IMR-90 (cell line): ENCODE measurements around the gene TAF1B. TPM values are rescaled to one million over a fixed set of nuclear protein-coding genes. Genes with fewer than 3 reads are reported as not detected.
A peak's percentile ranks its signal among the peaks of the same experiment; 100 is the strongest.

Experiments
- ATAC-seq: fragments of 200-7000 bp; cut with Tn5 transposase; 2 replicates; pipeline ENCODE4 v1.9.1; 2020; ENCODE audit warnings: low read depth, mild to moderate bottlenecking, moderate library complexity
- BruUV-seq: library from RNA; stranded (reverse); fragments of 400-500 nt; replicated peaks from 2 replicates; lab custom pipeline; 2021; lab: Mats Ljungman, UMichigan
- CTCF ChIA-PET: fragments of 300-600 bp; formaldehyde crosslinking; extraction: SDS; loops from one replicate; lab custom pipeline; 2021; ENCODE audit warnings: antibody characterized with exemption; lab: Yijun Ruan, JAX
- POLR2A ChIA-PET: fragments of 300-600 bp; sonication (Branson Sonifier 250); formaldehyde crosslinking; loops from one replicate; lab custom pipeline; 2022; ENCODE audit warnings: antibody characterized with exemption; ENCODE audit not compliant: unreplicated experiment; lab: Charles Lee
- DNase-seq: peaks from one replicate; pipeline ENCODE4 v3.0.0; 2013
- H2AFZ ChIP-seq: replicated peaks from 2 replicates; pipeline ENCODE3; 2013; ENCODE audit warnings: low read length, mild to moderate bottlenecking; ENCODE audit not compliant: poor library complexity
- H2AK5ac ChIP-seq: 2 replicates; pipeline ENCODE4 v1.6.1; 2013; ENCODE audit warnings: low read depth, low read length, inconsistent platforms
- H2AK9ac ChIP-seq: replicated peaks from 2 replicates; pipeline ENCODE3; 2013; ENCODE audit warnings: mild to moderate bottlenecking, low read depth, low read length, moderate library complexity; ENCODE audit not compliant: poor library complexity
- H2BK120ac ChIP-seq: 2 replicates; pipeline ENCODE4 v1.6.1; 2013; ENCODE audit warnings: low read depth, low read length, inconsistent platforms
- H2BK15ac ChIP-seq: 3 replicates; pipeline ENCODE4 v1.6.1; 2013; ENCODE audit warnings: low read depth, low read length, inconsistent platforms
- H2BK20ac ChIP-seq: 2 replicates; pipeline ENCODE4 v1.6.1; 2013; ENCODE audit warnings: low read depth, mild to moderate bottlenecking, inconsistent platforms, low read length, moderate library complexity
- H2BK5ac ChIP-seq: 2 replicates; pipeline ENCODE4 v1.6.1; 2013; ENCODE audit warnings: mild to moderate bottlenecking, low read depth, low read length, inconsistent platforms; ENCODE audit not compliant: poor library complexity, severe bottlenecking
- H3K14ac ChIP-seq: replicated peaks from 2 replicates; pipeline ENCODE4 v1.6.1; 2013; ENCODE audit warnings: low read depth, low read length, inconsistent platforms
- H3K18ac ChIP-seq: 2 replicates; pipeline ENCODE4 v1.6.1; 2013; ENCODE audit warnings: low read depth, low read length, control low read depth
- H3K23ac ChIP-seq: 2 replicates; pipeline ENCODE4 v1.6.1; 2013; ENCODE audit warnings: low read depth, low read length, inconsistent platforms
- H3K27ac ChIP-seq: 2 replicates; pipeline ENCODE4 v1.5.1; 2013; ENCODE audit warnings: mild to moderate bottlenecking, control low read depth, low read length; ENCODE audit not compliant: insufficient read depth
- H3K27me3 ChIP-seq: 2 replicates; pipeline ENCODE4 v1.6.1; 2013; ENCODE audit warnings: low read length; ENCODE audit not compliant: control insufficient read depth, insufficient read depth
- H3K36me3 ChIP-seq: 2 replicates; pipeline ENCODE4 v1.6.1; 2013; ENCODE audit warnings: low read length, mixed read lengths; ENCODE audit not compliant: control insufficient read depth, insufficient read depth
- H3K4ac ChIP-seq: 2 replicates; pipeline ENCODE4 v1.6.1; 2013; ENCODE audit warnings: low read depth, low read length, inconsistent platforms
- H3K4me1 ChIP-seq: 2 replicates; pipeline ENCODE4 v1.6.1; 2013; ENCODE audit warnings: low read length, mixed read lengths; ENCODE audit not compliant: control insufficient read depth, insufficient read depth
- H3K4me2 ChIP-seq: 2 replicates; pipeline ENCODE4 v1.6.1; 2013; ENCODE audit warnings: low read depth, mild to moderate bottlenecking, control low read depth, low read length, moderate library complexity
- H3K4me3 ChIP-seq: 2 replicates; pipeline ENCODE4 v1.5.1; 2013; ENCODE audit warnings: low read depth, mild to moderate bottlenecking, control low read depth, low read length, moderate library complexity; ENCODE audit not compliant: insufficient read depth
- H3K56ac ChIP-seq: 2 replicates; pipeline ENCODE4 v1.6.1; 2013; ENCODE audit warnings: low read length, inconsistent platforms; ENCODE audit not compliant: insufficient read depth; ENCODE audit errors: extremely low read depth
- H3K79me1 ChIP-seq, 2 experiments: 2 replicates each; pipeline ENCODE4 v1.6.1; 2013; ENCODE audit warnings: low read length in 2 of 2, inconsistent platforms in 1 of 2, low read depth in 1 of 2
- H3K9ac ChIP-seq: 2 replicates; pipeline ENCODE4 v1.6.1; 2013; ENCODE audit warnings: low read depth, low read length, control low read depth
- H3K9me1 ChIP-seq: 2 replicates; pipeline ENCODE4 v1.6.1; 2013; ENCODE audit warnings: low read length, inconsistent platforms; ENCODE audit not compliant: insufficient read depth
- H3K9me3 ChIP-seq: 2 replicates; pipeline ENCODE4 v1.6.1; 2013; ENCODE audit warnings: low read length; ENCODE audit not compliant: control insufficient read depth, insufficient read depth
- H4K20me1 ChIP-seq: 2 replicates; pipeline ENCODE4 v1.6.1; 2013; ENCODE audit warnings: low read length, inconsistent platforms; ENCODE audit not compliant: insufficient read depth
- H4K5ac ChIP-seq: 2 replicates; pipeline ENCODE4 v1.6.1; 2013; ENCODE audit warnings: mild to moderate bottlenecking, low read depth, low read length, control low read depth
- H4K8ac ChIP-seq, 2 experiments: 2 replicates each; pipeline ENCODE4 v1.6.1; 2013; ENCODE audit warnings: low read depth in 2 of 2, low read length in 2 of 2, control low read depth in 1 of 2, inconsistent platforms in 1 of 2
- H4K91ac ChIP-seq: 2 replicates; pipeline ENCODE4 v1.6.1; 2013; ENCODE audit warnings: low read depth, low read length, inconsistent platforms; ENCODE audit not compliant: insufficient read depth
- POLR2A ChIP-seq: IDR thresholded peaks from 2 replicates; pipeline ENCODE4 v1.6.1; 2012; ENCODE audit warnings: mild to moderate bottlenecking, low read depth, low read length
- RAD21 ChIP-seq: IDR thresholded peaks from 2 replicates; pipeline ENCODE4 v1.6.1; 2012; ENCODE audit warnings: low read length, improper control_type of control experiment
- WGBS, 2 experiments: methylation state at CpG; one replicate each; pipeline versions ENCODE4 v1.1.5 to v1.1.7; 2013; ENCODE audit warnings: missing lambda C conversion rate in 2 of 2; ENCODE audit not compliant: insufficient read length in 1 of 2; ENCODE audit errors: extremely low coverage in 2 of 2; 5-methylcytosine and 5-hydroxymethylcytosine counted together
- dilution Hi-C: fragments of 300-500 bp; cut with HindIII; formaldehyde crosslinking; loops from one replicate; pipeline ENCODE4 v1.14.3; 2018; ENCODE audit warnings: low sequenced_read_pairs; ENCODE audit not compliant: unreplicated experiment
- in situ Hi-C: fragments of 300-500 bp; cut with MboI; formaldehyde crosslinking; loops from 3 replicates; pipeline ENCODE4 v1.14.3; 2019; ENCODE audit warnings: low sequenced_read_pairs, inconsistent platforms, mixed read lengths
- intact Hi-C: fragments of 100-400 bp; cut with micrococcal nuclease; formaldehyde crosslinking; loops from 2 replicates; pipeline ENCODE4 v1.10.0; 2022
- polyA plus RNA-seq, 3 experiments: library from polyadenylated mRNA; depleted of rRNA; stranded (reverse); fragments of >200 nt; gene quantifications; 2 replicates each; pipeline ENCODE4 v1.2.3, GENCODE V29; 2012; ENCODE audit warnings: low replicate concordance in 1 of 3
- total RNA-seq: library from RNA; depleted of rRNA; stranded (reverse); fragments of >200 nt; gene quantifications from 2 replicates; pipeline ENCODE4 v1.2.3, GENCODE V29; 2012

The TAF1B gene
- total and polyA plus RNA-seq, 2 of the 4 experiments (the other 2 are of a cell fraction) = 8.4 to 19.9 TPM

DNA sequence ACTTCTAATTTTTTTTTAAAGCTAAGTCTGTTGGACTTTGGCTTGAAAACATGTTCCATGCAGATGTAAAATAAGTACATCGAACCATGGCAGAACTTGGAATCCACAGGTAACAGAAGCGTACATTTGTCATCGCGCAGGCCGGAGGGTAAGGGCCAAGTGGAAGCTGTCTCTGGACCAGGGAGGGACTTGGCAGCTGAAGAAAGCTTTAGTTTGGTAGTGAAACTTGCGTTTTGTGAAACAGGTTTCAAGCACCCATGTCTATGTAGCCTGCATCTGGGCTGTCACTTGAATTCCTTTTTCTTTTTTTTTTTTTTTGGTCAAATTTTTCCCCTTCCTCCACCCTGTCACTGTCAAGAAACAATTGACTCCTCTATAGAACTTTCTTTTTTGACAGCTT, 128.6 kb downstream of the TAF1B start:
- ChIA-PET CTCF (interaction anchor here (0.6 kb wide), 2 partner anchors 11 to 13 kb away, joined by 3 read pairs; no protein-coding TSS in a partner anchor), POLR2A (no interaction called here)
- Histone ChIP-seq H4K8ac (0 out of 4 replicates have a peak overlapping the region, but pooled peaks of 1 of the 2 experiments have one; percentile 41), H4K20me1 (no peaks in the 10 kb centered on the region), H3K14ac (peak overlapping the region; percentile 67), H3K56ac (no peak overlapping the region), H3K4ac (peak overlapping the region; percentile 89), H2BK15ac (peak overlapping the region; percentile 89; the same call in 2 of the 3 replicates), H3K9me1 (peaks cover 12% of the 10 kb centered on the region), H4K91ac (peak overlapping the region; percentile 74), H4K5ac (peak overlapping the region; percentile 74), H2AFZ (no peak overlapping the region), H3K4me2 (peak overlapping the region; percentile 23; the same call in 1 of the 2 replicates), H3K27me3 (no peaks in the 10 kb centered on the region), H2BK20ac (peak overlapping the region; percentile 83), H2AK9ac (no peak overlapping the region), H3K9ac (no peak overlapping the region), H2BK5ac (peak overlapping the region; percentile 28), H3K79me1 (no peaks in the 10 kb centered on the region), H3K36me3 (no peaks in the 10 kb centered on the region), H3K18ac (peak overlapping the region; percentile 87), H3K4me3 (no peak overlapping the region), H3K23ac (no peak overlapping the region), H2AK5ac (peak overlapping the region; percentile 93), H3K4me1 (peaks cover 37% of the 10 kb centered on the region), H2BK120ac (peak overlapping the region; percentile 78), H3K27ac (peak overlapping the region; percentile 71), H3K9me3 (no peaks in the 10 kb centered on the region)
- TF ChIP-seq POLR2A (no peak), RAD21 (no peak)
- no TSS peak for BruUV-seq
- dilution Hi-C loops (no loop called here), in situ Hi-C loops (no loop called here), intact Hi-C loops (no loop called here)
- ATAC-seq (no peak), DNase-seq (no peak)
- 83% methylated on average over 2 of the region's 6 CpGs; no CpG with 5 or more reads in 1 of the 2 experiments for WGBS, 2 experiments
